ENCODE data around the gene PTPN20.
"Not testable (repeated sequence)": the region's sequence is repeated elsewhere in the genome, so short reads cannot be mapped to it uniquely, and the experiment has no call there.

Gene PTPN20

DNA sequence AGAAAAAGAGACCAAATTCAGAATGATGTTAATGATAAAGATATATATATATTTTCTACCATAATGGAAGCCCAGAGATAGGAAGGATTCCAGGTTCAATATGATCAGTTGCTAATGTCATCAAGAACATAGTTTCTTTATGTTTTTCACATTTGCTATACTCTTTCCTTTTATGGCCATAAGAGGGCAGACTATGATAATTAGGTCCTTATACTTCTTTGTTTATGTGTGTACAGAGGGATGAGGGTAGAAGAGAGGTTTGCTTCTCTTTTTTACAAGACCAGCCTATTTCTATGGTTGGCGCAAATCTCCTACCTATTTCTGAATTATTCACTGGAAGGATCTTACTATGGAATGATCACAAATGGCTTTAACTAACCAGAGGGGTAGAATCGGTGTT is 52.1 kb downstream of the PTPN20 start:
- not testable (repeated sequence) for DNase-seq

DNA sequence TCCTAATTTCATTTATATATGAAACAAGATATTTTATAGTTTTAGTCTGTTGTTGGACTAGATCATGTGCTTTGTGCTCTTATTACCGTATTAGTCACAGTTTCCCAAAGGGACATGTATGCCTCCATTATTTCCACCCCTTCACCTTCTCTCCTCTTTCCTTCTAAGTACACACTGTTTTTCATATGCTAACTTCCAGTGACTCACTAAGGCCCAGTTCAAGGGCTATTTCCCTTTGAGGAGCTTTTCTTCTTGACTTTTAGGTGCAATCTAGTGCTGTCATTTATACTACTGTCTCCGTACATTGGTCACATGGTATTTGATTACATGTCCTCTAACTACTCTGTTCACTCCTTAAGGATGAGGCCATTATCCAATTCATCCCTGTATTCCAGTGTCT is 55.8 kb downstream of the PTPN20 start:
- not testable (repeated sequence) for DNase-seq

DNA sequence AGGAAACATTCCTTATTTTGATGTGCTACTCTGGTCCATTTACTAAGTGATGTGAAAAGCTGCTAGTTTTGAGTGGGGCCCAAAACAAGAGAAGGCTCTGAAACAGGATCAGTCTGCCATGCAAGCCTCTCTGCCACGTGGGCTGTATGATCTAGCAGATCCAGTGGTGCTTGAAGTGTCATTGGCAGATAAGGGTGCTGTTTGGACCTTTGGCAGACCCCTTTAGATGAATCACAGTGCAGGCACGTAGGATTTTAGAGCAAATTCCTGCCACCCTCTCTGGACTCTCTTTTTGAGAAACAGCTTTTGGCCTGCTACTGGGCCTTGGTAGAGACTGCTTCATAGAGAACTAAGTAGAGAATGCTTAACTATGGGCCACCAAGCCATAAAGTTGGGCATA is 69.0 kb downstream of the PTPN20 start:
- not testable (repeated sequence) for DNase-seq

DNA sequence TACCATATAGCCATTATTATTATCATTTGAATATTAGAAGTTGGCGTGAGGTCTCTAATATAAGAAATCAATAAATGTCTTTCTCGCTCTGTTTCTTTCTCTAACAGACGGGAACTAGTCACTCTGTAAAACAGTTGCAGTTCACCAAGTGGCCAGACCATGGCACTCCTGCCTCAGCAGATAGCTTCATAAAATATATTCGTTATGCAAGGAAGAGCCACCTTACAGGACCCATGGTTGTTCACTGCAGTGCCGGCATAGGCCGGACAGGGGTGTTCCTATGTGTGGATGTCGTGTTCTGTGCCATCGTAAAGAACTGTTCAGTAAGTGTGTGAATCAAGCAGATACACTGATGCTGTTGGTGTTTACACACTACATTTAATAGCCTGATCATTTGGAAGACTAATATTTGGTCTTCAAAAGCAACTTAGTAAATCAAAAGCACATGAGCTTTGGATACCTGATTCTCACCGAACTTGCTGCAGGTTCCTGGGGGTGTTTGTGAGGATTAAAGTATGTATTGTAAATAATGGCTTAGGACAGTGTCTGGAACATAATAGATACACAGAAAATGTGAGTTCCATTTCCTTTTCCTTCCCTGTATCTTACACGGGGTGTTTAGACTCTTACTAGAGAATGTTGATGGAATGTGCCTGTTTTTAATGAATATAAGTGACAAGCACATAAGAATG is 76.2 kb downstream of the PTPN20 start:
- DNase-seq: not testable (repeated sequence)

DNA sequence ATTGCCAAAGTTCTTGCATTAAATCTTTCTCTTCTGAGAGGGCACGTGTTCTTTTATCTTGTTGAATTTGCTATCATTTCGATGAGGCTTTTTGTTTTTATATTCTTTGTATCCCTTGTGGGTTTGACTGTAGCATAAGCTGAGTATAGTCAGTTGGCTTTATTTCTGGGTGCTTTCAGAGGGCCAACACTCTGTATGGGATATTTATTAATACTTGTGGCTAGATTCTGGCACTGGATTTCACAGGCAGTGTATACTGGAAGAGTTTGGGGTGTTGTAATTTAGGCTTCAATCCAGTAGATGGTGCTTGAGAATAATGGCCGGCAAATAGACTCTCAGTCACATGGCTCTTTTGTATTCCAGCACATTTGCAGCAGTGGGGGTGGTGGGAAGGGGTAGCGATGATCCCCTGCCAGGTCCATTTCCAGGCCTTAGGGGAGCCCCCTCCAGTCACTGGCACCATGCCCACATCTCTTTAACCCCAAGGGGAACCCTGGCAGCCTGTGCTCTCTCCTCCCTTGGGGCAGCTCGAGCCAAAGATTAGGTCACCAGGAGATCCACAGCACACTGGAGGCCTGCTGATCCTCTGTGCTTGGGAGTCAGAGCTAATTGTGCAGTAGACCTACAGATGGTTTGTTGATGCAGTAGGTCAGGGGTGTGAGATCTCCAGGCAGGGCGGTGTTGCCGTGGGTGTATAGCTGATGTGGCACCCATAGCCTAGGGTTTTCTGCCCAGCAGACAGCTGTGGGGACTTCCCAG is 81.8 kb downstream of the PTPN20 start:
- peak; percentile 42 for DNase-seq

DNA sequence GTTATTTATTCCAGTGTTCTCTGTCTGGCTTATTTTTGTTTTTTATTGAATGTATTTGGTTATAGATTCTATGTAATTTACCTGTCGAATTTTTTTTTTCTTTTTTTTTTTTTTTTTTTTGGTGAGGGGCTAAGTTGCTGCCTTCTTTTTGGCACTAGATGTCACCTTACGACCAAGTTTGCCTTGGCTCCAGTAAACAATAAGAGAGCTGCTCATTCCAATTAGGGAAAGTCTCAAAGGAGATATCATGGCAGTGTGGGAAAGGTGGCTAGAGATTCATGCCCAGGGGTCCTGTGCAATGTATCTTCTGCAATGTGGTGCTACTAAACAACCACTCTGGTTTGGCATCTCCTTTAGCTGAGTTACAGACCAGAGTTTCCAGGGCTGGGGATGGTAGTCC is 84.0 kb downstream of the PTPN20 start:
- no peak for DNase-seq

DNA sequence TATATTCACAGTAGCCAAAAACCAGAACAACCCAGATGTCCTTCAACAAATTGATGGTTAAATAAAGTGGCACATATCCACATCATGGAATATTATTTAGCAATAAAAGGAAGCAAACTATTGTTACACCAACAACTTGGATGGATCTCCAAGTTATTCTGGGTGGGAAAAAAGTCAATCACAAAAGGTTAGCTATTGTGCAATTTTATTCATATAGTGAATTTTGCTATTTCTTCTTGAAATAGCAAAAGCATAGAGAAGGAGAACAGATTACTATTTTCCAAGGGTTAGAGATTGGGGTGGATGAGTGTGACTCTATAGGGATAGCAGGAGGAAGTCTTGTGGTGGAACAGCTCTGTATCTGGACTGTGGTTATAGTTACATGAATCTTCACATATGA is 87.0 kb downstream of the PTPN20 start:
- DNase-seq: no peak

DNA sequence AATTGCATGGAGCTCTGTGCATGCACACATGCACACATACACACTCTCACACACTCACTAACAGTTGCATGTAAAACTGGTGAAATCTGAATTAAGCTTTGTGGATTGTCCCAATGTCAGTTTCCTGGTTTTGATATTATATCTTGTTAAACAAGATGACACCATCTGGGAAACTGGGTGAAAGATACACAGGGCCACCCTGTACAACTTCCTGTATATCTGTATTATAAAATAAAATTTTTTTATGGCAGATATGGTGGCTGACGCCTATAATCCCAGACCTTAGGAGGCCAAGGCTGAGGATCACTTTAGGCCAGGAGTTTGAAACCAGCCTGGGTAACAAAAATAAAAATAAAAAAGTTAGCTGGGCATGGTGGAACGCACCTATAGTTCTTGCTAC is 87.4 kb downstream of the PTPN20 start:
- DNase-seq: no peak

DNA sequence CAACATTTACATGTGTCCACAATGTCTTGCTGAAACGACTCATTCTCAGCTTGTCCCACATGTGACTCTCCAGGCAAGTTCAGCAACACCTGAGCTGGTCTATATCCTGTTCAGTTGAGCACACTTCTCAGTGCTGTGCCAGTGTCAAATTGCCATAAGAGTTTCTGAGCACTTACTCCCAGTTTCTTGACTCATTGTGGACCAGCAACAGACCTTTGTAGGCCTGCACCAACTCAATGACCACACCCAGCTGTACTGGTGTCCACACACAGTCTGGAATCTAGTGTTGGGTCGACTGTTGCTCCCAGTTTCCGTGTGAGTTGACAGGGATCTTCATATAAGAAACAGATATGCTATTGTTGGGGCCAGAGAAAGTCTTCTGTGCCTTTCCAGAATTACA is 88.0 kb downstream of the PTPN20 start:
- DNase-seq: no peak

DNA sequence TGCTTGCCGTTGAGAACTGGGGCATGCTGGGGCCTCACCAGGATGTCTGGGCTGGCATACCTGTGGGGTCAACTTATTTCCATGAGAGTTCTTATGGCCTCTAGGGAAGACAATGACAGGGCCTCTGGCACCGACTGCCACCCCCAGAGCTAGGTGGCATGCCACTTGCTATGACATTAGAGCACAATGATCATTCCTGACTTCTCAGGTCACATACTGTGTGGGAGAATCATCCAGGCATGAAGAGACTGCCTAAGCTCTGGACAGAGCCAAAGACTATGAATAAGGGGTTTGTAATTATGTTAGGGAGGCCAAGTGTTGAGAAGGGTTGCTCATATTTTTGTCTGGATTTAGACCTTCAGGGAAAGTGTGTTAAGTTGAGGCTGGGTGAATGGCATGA is 97.5 kb downstream of the PTPN20 start:
- no peak for DNase-seq

DNA sequence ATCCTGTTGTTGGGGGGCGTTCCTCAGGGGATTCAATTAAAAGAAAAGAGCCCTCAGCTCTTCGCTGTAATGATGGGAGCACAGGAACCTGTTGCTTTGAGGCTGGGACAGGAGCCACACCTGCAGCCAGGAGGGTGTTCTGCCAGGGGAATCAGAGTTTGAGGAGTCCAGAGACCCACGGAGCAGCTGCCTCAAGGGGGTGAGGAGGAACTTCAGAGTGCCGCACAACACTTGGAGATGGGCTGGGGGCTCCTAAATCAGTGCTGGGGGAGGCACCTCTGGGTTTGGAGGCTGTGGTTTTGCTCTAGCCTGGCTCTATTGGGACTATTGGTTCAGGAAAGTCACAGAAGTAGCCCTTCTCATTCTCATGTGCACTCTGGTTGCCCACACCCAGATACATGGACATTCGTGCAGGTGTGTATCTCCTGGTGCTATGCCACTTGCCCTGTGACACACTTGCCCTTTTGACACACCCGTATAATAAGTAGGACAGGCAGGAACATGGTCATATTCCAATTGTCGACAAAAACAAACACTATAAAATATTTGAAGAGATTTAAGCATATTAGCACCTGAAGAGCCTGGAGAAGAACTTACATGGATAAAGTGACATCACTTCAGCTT is 98.1 kb downstream of the PTPN20 start:
- DNase-seq: no peak

DNA sequence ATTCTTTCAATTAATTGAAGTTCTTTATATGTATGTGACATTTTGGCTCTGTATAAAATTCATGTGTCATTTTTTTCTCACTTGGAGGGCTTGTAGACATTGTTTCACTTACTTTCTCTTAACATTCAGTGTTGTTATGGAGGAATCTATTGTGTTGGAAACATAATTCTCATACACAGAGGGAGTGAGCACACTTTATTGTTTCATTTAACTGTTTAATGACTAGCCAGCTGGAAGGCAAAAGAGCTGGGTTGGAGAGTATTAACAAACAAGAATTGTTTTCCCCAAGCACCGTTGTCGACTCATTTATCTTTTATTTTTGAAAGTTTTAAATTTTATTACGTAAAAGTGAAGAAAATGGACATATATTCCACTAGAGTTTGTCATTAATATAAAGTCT is 98.8 kb downstream of the PTPN20 start:
- DNase-seq: no peak

DNA sequence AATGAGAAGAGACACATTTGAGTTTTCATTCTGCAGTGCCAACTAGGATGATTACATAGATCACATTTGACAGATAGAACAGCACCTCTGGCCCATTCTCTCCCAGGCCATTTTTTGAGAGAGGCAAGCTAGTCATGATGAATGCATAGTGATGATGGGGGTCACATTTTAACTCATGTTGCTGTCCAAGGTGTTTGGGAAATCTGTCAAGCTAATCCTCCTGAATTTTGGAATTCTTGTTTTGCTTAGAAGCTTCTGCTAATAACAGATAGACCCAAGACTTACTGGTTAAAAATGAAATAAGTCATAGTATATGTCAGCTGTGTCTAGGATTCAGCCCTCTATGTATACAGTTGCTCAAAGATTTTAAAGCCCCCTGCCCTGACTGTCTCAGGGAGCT is 101.0 kb downstream of the PTPN20 start:
- no peak for DNase-seq

DNA sequence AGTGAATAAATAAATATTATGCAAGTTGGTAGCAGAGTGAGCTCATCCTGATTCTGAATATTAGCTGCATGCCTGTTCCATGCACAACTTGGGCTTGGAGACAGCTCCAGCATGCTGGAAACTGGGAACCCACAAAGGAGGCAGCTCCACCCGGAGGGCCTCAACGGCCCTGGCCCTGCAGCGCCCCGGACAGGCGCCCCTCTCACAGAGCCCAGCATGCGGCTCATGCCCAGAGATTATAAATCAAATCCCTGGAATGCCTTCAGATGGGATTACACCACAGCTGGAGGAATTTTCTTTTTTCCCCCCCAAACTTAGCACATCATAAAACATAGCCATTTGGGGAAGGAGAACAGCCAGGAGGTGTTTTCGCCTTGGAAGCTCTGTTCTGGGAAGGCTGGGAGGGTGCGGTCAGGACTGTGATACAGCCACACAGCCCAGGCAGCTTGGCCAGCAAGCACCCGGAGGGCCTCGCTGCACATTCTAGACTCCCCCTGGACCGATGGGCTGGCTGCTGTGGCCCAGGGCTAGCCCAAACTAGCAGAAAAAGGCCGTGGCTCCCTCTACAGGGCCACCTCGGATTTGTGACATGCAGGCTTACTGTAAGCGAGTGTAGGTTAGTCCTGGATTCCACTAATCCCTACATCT is 102.4 kb downstream of the PTPN20 start:
- DNase-seq: no peak

DNA sequence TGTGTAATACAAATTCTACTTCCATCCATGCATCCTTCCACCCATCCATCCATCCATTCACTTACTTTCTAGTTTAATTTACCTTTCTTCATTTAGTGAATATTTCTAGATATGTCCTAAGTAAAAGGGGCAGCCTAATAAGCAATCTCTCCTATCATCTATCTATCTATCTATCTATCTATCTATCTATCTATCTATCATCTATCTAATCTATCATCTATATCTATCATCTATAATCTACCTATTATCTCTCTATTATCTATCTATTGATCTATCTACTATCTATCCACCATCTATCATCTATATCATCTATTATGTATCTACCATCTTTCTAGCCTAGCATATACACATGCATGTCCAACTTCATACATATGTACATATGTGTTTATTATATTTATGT is 104.2 kb downstream of the PTPN20 start:
- DNase-seq: no peak

DNA sequence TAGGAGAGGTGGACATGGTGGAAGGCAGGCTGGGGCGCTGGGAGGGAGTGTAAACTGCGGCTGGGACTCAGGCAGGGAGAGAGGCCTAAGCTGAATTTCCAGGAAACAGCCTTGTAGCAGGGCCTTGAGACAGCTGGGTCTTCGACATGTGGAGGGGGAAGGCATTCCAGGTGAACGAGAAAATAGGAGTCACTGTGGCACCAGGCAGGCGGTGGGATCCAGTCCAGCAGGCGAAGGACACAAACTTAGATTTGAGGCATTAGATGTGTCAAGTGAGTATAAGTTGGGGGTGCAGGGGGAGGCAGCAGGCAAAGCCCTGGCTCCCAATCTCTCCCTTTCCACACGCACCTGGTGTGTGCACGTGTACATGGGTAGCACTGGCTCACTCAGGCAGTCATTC is 105.3 kb downstream of the PTPN20 start:
- DNase-seq: no peak

DNA sequence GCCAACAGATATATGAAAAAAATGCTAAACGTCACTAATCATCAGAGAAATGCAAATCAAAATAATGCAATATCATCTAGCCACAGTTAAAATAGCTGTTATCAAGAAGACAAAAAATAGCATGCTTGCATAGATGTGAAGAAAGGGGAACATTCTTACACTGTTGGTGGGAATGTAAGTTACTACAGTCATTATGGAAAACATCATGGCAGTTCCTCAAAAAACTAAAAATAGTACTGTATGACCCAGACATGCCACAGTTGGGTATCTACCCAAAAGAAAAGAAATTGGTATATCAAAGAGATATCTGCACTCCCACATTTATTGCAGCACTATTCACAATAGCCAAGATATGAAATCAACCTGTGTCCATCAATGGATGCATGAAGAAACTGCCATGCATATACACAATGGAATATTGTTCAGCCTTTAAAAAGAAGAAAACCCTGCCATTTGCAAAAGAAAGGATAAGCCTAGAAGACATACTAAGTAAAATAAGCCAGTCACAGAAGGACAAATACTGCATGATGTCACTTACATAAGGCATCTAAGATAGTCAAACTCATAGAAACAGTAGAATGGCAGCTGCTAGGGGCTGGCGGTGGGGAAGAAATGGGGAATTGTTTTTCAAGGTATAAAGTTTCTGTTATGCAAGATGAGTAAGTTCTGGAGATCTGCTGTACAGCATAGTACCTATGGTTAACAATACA is 107.0 kb downstream of the PTPN20 start:
- no peak for DNase-seq

DNA sequence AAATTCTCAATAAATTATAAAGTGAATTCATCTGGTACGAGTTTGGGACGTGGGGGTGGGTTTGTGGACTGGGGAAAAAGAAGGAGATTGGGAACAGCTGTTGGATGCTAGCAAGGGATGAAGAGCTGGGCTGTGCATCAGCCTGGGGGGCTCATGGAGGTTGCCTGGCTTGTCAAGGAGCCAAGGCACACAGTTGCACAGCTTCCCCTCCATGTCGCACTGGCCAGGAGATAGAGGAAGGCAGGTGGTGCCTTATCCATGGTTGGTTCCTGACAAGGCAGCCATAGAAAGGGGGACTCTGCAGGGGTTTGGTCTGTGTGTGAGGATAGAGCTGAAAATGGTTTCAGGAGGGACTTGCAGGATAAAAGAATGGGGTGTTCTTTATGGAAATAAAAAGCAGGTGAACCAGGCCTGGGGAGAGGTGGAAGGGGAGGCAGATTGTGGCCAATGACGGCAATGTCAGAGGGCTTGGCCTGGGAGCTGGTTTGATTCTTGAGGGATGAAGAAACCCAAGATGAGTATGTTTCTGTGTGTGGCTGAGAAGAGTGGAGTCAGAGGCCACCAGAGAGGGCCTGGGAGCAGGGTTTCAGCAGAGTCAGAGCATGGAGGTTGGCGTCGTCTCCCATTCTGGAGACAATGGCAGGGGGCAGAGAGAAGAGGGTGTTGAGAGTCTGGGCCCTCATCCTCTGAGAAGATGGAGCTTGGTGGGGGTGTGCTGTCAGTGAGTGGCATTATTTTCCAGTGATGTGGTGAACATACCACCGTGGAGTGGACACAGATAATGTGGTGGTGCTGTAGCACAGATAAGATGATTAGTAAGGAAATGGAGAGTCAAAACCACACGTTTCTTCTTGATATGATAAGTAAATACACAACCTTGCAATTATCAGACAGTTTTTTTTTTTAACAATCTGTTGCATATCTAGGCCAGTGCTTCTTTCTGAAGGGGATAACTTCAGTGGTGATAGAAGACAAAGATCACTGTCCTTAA is 108.2 kb downstream of the PTPN20 start:
- peak; percentile 71 for DNase-seq

DNA sequence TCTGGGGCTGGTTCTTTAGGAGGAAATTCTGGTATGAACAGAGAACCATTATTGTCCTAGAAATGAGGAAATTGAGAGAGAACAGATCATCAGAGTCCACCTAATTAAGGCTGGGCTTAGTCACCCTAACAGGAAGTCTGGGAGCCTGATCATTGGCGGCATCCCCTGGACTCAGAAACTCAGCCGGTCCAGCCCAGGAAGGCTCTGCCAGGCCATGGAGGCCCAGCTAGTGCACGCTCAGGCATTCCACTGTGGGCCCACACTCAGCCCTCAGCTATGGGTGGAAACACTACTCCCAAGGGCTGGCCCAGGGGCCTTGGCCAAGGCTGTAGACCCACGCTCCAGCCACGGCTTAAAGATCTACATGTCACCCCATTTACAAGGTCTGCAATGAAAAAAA is 109.2 kb downstream of the PTPN20 start:
- no peak for DNase-seq

DNA sequence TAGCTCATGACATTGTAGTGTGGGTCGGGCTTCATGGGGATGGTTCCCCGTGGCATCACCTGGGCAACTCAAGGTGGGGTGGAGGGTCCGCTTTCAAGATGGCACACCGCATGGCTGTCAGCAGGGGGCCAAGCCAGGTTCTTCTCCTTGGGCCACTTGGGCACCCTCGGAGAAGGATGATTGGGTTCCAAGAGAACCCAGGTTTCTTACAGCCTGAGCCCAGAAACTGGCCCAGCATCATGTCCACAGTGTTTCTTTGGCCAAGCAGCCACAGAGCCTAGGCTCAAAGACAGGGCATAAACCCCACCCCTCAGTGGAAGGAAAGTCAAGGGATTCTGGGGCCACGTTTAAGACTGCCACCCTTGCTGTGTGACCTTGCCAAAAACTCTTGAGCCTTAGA is 110.6 kb downstream of the PTPN20 start:
- DNase-seq: no peak

DNA sequence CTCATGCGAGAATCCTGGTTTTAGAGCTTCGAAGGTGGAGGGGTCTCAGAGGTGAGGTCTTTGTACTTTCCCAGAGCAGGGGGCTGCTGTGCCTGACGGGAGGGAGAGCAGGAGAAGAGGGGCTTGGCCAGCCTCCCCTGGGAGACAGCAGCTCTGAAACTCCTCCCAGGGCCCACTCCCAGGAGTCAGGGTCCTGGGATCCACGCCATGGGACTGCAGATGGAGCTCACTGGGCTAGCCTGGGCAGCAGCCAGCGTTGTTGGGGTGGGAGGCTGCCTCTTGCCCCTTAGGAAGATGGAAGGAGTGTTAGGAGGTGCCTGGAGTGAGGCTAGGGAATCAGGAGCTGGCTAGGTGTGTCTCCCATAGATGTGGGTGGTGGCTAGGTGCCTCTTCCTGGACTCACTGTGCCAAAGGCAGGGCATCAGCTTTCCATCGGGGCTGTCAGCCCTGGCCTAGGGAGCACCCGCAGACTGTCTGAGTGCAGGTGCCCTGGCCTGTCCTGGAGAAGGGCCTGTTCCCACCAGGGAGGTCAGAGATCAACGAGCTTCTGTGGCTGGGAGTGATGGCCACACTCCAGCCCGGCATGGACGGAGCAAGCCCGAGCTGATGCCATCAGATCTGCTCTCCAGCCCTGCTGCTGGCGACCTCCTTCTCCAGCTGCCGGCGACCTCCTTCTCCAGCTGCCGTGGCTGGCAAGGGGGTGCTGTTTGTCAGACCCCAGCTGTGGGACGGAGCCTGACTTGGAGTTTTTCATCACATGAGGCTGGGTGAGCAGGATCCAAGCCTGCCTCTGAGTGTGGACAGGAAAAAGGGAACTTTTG is 111.3 kb downstream of the PTPN20 start:
- no peak for DNase-seq
